AG20443 (cell line): Measurements from ENCODE around the gene AP1G2.

Source experiments
- DNase-seq: peaks from one replicate; pipeline ENCODE4 v3.0.0; 2012; ENCODE audit warnings: low spot score, mixed read lengths

Gene AP1G2

DNA sequence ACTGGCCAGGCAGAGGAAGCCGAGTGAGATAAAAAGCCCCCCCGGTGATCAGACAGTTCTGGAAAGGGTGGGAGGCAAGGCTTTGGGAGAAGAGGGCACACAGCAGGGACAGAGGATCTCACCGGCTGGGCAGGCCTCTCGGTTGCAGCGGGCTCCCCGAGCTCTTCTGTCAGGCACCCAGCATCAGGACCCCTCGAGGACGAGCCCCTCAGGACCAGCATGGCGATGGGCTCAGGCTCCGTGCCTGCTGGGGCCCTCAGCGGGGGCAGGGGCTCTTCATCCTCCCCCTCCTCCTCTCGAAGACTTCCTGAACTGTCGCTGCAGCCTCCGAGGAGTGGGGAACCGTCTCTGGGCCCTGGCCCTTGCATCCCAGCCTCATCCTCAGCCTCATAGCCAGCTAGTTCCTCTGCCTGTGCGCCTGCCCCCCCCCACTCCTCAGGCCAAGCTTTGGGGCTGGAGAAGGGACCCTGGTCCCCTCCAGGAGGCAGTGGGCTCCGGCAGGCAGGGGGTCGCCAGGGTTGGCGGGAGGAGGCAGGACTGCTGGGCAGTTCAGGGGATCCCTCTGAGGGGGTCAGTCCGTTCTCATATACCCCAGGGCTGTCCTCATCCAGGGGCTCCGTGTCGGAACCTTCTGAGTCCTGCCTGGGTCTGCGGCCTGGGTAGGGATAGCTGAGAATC lies 3.4 kb upstream of the AP1G2 start:
- no peak for DNase-seq

DNA sequence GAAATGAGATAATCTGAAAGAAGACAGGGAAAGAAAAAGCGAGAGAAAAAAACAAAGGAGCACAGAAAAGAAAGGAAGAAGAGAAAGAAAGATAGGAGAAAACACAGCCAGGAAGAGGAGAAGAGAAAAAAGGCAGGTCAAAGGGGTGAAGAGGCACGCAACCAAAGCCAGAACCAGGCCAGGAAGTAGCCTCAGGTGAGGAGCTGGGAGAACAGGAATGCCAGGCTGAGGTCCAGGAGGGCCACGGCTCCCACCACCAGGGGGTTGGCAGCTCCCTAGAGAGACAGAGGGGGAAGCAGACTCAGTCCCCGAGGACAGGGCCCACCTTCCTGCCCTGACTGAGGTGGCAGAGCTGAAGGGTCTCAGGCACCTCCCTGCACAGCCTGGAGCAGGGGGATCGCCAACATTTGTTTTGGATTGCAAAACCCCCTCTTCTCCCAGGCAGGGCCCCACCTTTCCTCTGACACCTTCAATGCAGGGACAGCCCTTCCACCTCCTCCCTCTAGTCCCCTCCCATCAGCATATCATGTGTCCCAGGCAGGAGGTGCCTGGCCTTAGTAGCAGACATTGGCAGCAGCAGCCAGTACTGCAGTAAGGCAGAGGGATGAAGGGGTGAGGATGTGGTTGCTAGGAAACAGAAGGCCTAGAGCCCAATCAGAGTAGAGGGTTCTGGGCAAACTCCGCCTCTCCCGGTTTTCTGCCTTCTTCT lies 2.0 kb upstream of the AP1G2 start:
- no peak for DNase-seq

DNA sequence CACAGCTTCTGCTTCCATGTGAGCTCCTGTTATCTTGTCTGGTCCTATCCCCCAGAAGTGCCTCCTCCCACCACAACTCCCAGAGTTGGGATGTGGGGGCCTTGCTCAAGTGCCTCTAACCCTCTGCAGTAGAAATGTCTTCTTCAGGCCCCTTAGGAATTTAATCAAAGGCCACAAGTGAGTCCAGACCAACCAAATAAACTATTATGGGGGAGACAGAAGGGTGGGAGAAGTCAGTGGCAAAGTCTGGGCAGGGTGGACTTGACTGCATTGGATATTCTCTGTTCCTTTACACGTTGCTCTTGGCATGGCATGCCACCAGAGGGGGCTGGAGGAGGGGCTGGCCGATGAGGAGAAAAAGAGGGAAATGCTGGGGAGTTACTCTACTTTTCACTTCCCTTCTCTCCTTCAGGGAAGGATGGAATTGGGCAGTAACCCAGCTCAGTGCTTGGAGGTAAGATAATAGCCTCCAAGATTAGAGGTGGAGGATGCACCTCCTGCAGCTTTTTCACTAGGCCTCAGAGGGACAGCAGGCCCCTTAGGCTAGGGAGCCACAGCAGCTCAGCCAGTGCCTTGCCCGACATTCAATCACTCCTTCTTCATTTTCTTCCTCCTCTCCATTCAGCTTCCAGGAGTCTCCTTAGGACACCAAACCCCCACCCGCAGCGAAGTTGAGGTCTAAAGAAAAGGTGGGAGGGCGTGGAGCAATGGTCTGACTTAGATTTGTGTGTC lies 1.2 kb upstream of the AP1G2 start:
- no peak for DNase-seq

DNA sequence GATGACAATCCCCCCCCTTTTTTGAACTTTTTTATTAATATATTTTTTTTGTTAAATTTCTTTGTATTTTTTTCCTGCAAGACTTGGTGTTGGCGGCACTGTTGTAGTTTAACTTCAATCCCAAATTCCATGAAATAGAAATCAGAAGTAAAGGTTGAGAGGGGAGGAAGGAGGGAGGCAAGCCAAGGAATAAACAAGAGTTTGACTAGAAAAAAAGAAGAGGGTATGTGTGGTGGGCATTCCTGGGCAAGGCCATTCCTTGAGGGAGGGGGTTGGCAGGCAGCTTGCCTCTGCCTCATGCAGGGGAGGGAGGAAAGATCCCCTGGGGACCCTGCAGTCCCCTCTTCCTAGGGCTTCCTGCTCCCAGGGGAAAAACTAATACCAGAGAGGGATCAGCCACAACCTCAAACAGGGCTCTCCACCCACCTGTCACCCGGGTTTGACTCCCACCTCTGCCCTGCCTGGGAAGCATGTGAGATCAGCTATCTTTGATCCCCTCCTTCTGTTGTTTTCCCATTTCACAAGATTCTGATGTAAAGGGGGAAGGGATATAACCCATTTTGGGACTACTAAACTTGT lies 519 bp upstream of the AP1G2 start:
- DNase-seq, result no peak

DNA sequence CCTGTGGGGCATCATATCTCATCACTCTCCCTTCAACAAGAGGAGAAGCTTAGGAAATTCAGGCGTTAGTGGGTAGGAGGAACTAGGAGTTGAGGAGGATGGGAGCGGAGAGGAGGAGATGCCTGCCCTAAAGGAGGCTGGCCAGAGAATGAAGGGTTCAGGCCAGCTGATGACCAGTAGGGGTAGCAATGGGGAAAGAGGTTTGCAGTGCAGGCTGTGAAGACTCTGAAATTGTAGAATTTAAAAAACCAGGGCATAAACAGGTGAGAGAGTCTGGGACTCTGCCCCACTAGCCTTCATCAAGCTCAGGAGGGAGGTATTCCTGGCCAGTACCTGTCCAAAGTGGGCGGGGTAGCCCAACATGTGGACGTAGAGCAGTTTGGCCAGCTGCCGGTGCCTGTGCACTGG lies 809 bp downstream of the AP1G2 start:
- peak; percentile 63 for DNase-seq

DNA sequence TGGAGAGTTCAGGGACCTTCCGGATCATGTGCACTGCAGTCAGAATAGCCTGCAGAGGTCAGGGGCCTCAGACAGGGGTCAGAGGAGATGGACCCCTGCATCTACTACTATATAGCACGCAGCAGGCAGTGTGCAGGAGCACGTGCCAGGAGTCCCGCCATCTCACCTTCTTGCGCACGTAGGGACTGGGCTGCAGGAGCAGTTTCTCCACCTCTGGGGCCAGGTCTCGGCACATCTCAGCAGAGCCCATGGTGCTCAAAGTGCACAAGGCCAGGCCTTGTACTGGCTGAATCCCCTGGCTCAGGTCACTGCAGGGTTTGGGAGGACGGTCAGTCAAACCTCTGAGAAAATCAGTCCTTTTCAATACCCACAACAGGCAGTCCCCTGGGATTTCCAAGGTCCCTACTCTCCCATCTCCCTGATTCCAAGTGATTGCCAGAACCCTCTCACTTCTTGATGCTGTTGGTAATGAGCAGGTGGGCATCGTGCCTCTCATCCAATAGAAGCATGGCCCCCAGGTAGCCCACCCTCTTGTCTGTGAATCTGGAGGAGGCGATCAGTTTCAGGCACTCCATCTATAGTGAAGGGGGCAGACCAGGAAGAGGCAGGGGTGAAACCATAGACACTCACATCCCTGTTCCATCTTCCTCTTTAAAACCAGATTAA lies 1.3 kb downstream of the AP1G2 start:
- DNase-seq, result no peak

DNA sequence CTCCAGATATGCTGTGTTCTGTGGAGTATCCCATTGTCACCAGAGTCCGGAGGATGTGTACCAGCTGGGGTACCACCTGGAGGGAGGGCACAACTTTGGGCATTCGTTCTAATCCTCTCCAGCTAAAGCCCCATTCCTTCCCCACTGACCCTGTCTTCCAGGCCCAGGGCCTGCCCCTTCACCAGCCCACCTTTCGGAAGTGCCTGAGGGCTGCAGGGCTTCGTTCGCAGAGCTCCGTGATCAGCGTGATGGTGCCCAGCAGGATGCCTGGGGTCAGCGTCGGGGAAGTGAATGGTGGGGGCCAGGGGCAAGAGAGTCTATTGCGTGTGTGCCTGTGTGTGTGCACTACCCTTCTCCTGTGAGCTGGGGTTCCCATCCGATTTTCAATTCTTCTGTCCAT lies 2.0 kb downstream of the AP1G2 start:
- DNase-seq, result no peak

DNA sequence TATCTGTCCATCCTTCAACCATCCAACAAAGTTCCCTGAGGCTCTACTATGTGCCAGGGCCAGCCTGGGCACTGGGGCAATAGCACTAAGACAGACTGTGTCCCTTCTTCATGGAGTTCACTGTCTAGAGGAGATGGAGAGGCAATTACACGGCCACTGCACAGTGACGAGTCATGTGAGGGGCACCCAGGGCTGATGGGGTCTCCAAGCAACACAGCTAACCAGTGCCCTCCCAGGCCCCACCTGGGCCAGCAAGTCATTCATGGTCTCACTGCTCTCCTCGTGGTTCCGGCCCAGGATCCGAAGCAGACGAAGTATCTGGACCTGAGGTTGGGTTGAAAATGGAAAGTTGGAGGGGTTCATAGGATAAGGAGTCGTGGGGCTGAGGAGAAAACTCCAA lies 2.7 kb downstream of the AP1G2 start:
- no peak for DNase-seq

DNA sequence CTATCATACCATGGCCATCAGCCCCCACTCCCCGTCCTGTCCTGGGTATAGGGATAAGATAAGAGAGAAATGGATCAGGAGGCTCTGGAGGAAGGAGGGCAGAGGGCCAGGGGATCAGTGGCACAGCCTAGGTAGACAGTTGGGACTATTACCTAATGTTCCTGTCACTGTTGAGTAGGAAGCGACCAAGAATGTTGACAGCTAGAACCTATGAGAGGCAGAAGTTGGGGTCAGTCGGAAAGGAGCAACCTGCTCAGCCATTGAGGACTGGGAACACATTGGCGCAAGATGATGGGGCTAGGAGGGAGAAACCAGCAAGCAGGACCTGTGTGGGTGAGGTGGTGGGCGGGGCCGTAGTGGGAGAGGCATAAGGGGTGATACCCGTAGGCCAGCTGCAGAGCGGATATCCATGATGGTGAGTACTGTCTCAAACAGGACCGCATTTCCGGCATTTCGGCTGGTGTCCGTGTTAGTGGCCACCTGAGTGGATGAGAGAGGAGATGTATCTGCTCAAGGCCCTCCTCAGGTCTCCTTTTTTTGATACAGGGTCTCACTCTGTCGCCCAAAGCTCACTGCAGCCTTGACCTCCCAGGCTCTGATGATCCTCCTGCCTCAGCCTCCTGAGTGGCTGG lies 3.3 kb downstream of the AP1G2 start:
- DNase-seq, result no peak

DNA sequence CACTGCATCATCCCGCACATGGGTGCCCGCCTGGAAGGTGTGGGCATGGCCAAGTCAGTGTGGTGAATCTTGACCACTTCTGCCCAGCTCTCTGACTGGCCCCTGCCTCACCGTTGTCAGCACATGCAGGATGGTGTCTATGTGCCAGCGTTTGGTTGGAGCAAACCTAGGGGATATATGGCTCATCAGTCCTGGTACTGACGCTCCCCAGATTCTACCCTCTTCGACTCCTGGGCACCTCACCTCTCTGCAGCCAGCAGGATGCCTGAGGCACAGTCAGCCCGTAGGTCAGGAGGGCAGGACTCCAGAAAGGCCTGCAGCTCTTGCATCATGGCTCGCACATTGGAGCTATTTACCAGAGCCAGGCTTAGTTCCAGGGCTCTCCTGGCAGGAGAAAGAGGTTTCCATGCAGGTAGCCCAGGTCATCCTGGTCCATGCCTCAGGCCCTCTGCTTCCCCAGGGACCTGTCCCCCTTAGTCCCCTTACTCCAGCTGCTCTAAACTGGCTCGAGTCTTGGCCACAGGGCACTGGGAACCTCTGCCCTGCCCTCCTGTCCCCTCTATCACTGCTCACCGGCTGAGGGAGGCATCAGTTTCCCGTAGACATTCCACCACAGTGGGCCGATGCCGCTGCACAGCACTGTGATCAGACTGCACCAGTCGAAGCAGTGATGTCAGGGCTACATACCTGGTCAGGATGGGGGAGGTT lies 4.0 kb downstream of the AP1G2 start:
- no peak for DNase-seq

DNA sequence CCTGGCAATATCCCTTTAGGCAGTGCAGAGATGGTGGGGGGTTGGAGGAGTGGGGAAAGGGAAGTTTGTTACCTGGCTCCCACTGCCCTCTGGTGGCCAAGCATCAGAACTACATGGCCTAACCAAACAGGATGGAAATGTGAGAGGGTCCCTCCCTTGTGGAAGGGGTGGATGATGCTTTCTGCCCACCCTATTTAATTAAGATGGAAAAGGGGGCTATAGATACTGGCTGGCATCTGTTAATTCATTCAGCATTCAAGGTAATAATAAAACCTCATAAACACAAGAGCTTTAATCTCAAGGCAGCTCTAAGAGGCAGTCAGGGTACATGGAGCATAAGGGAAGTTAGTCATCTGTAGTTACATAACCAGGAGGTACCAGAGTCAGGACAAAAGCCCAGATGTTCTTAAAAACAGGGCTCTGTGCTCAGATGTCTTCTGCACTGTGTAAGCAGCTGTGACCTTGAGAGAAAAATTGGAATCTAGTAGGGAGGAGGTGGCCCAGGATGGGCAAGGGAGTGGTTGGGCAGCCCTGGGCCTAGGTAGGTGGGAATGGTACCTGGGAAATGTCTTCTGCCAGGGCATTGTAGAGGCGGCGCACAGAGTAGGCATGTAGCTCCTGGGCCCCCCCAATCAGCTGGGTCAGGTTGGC lies 4.6 kb downstream of the AP1G2 start:
- DNase-seq, result peak; percentile 68

DNA sequence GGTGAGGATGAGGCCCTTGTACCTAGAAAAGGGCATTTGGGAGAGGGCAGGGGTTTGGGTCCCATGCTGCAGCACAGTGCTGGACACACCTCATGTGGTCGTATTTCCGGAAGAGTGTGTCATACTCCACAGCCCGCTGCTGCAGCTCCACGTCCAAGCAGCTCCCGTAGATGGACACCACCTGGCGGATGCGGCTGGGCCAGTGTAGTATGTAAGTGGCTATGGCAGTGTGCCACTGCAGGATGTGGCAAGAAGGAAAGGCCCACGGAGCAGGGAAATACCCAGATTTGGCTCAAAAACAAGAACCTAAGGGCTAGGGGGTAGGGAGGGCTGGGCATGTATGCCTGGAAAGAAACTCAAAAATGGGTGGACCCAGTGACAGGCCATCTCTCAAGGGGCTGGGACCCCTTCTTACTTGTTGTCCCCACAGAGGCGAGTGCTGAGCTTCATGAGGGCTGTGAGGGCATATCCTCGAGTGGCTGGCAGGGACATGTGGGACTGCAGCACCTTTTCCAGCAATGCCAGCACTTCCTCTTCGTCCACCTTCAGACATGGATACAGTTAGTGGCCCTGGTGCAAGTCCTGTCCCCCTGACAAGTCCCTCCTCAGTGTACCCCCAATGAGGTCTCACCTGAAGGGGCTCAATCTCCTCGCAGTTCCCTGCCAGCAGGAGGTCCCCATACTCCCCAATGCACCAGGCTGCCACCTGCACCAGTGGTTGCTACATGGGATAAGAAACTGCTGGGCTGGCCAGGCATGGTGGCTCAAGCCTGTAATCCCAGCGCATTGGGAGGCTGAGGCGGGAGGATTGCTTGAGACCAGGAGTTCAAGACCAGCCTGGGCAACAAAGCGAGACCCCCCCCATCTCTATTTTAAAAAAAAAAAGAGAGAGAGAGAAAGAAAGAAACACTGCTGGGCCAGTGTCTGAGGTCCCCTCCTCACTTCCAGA lies 5.4 kb downstream of the AP1G2 start:
- DNase-seq, result no peak

DNA sequence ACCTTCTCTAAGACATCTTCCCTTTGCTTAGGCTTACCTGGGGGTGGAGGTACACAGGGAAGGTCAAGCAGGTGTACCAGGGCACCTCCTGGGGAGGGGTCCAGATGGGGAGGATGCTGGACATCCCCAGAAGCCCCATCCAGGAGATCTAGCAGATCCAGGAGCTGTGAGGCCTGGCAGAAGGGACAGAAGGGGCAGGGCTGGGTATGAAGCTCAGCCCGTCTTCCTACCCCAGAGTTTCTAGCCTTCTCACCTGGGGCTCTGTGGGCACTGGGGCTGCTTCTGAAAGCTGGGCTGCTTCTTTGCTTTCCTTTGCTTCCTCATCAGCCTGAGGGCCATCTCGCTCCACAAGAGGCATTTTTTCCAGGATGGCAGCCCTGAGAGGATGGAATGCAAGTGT lies 6.3 kb downstream of the AP1G2 start:
- DNase-seq, result no peak

DNA sequence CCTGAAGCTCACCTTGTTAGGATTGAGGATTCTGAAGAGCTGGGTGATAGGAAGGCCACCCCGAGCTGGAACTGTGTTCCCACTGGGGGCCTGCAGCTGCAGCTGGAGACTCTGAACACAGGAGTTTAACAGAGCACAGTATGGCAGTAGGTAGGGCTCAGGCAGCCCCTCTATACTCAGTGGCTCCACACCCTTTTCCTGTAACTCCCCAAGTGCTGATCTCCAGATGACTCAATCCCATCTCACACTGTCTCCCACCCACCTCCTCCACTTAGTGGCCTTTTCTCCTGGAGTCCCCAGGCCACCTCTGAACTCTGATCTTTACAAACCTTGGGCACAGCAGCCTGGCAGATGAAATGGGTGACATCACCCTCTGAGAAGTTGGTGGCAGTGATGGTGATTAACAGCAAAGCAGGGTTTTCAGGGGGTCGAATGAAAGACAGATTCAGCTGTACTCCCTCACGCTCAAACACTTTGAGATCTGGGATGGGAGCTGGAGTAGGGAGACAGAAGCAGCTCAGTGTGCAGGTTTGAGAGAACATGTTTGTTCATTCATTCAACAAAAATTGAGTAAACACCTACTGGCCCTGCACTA lies 7.6 kb downstream of the AP1G2 start:
- DNase-seq, result no peak

DNA sequence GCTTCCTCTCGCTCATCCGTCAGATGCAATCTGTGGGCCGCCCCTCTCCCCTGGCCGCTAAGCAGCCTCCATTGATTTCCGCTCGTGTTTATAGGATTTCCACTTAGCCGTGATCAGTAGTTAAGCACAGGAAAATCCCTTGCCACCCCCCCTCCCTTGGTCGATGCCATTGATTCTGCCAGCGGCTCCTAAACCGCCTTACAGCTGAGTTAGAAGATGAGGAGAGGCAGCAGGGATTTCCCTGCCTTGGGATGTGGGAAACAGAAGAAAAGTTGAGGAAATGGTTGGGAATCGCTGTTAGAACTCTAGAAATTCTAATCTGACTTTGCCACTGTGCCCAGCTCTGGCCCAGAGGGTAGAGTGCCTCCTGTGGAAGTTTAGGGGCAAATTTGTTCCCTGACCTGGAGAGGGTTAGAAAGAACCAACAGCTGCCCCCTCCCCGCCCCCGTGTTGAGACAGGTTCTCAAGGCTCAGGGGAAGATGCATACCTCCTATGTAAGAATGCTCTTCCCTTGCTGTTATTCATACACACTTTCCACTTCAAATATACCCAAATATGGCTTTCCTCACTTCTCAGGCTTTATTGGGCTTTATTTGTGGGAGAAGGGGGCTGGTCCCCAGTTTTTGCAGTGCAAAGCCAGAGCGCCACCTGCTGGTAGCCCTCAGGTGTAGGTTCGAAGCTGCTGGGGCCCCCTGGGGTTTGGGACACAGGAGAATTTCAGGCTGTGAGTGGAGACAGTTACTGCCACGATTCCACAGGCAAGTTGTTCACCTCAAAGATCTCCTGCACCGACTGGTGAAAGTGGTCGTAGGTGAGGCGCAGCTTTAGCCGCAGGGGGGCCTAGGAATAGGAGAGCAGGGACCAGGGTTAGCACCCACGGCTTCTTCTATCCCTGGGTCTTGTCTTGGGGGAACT lies 8.3 kb downstream of the AP1G2 start:
- DNase-seq, result peak; percentile 76

DNA sequence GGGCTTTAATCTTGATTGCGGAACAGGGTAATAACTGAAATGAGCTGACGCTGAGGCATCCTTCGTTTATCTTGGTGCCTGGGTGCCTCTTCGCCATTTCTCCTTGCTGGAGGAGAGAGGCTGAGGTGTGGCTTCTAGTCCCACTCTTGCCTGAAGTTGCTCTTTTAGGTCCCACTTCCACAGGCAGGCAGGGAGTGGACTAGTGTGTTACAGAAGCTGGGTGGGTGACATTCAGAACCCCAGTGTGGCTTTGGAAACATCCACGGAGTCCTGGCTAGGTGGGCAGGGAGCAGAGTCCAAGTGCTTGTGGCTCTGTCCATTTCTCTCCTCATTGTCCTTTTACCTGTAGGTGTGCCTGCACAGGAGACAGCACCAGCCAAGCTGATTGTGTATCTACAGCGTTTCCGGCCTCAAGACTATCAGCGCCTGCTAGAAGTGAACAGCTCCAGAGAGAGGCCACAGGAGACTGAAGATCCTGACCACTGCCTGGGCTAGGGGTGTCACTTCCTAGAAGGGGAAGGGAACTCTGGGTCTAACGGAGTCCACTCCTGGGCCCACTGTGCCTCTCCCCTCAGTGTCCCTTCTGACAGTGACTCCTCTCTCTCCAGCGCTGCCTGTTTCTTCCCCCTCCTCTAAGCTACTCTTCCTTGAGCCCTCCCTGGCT lies 9.1 kb downstream of the AP1G2 start:
- no peak for DNase-seq

DNA sequence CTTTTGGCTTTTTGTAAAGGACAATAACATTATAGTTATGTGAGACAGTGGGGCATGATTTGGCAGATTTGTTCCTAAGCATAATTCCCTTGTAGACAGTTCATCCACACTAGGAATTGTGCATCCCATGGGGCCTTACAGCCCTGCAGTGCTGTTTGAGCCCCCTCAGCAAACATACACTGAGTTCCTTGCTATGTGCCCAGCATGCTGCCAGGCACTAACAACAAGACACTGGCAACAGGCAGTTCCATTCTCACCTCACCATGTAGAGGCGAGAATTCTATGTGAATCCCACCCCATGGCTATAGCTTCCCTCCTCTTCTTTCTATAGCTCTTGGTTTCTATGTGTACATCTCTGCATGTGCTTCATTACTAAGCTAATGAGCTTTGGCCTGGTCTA lies 9.6 kb downstream of the AP1G2 start:
- DNase-seq, result no peak

DNA sequence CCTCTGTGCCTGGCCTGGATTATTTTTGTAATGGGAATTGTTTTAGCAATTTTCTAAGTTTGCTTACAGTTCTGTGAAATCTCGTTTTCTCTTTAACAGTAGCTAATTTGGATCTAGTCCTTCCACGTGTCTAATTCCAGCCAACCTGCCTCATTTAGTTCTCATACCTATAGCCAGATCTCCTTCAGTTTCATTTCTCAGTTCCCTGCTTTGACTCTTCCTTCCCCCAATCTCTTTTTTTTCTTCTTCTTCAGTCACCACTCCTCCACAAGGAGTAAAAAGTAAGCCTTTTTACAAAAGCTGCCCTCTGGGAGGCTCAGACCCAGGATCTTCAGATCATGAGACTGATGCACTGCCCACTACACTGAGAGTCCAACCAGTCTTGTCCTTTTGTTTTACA lies 10.1 kb downstream of the AP1G2 start:
- DNase-seq, result no peak
